Adrenal gland (tissue), 12 donors: ENCODE results near the gene SEPTIN14. TPM values are rescaled to one million over a fixed set of nuclear protein-coding genes. Genes with fewer than 3 reads are reported as not detected.
"Not testable (repeated sequence)": the region's sequence is repeated elsewhere in the genome, so short reads cannot be mapped to it uniquely, and the experiment has no call there.

Experiments
- DNase-seq, 7 donors: peaks; one replicate each; pipeline ENCODE4 v3.0.0-alpha.2; 2019 to 2020
- H3K27ac ChIP-seq, 5 donors: fragments of 200-600 bp; sonication (generic) in 4 of 5; 1 replicate in 3 of 5; 2 replicates in 2 of 5; pipeline versions ENCODE4 v1.5.1 to v1.8.0; 2016 to 2020; ENCODE audit warnings: mild to moderate bottlenecking in 1 of 5
- H3K27me3 ChIP-seq: fragments of 200-600 bp; 2 replicates; pipeline ENCODE4 v1.8.0; 2021
- H3K36me3 ChIP-seq, 2 donors: fragments of 200-600 bp; replicated peaks in 1 of 2; 1 replicate in 1 of 2; 2 replicates in 1 of 2; pipeline versions ENCODE4 v1.5.1 to v1.8.0; 2018 to 2022
- H3K4me1 ChIP-seq, 2 donors: fragments of 200-600 bp; replicated peaks in 1 of 2; 1 replicate in 1 of 2; 2 replicates in 1 of 2; pipeline versions ENCODE4 v1.5.1 to v1.8.0; 2018 to 2021
- H3K4me3 ChIP-seq, 4 donors: fragments of 200-600 bp; sonication (generic) in 3 of 4; one replicate each; pipeline ENCODE4 v1.5.1; 2016 to 2018
- H3K9me3 ChIP-seq, 3 donors: fragments of 200-600 bp; sonication (generic) in 1 of 3; replicated peaks in 1 of 3; 1 replicate in 2 of 3; 2 replicates in 1 of 3; pipeline versions ENCODE4 v1.5.1 to v1.8.0; 2016 to 2021
- CTCF ChIP-seq, 6 experiments: fragments of 450-650 bp in 4 of 6; fragments of 200-600 bp in 2 of 6; sonication (generic) in 1 of 6; IDR thresholded peaks; 1 replicate in 5 of 6; 2 replicates in 1 of 6; pipeline versions ENCODE4 v1.5.1 to v1.8.0; 2016 to 2021; ENCODE audit warnings: antibody characterized with exemption in 6 of 6, mild to moderate bottlenecking in 2 of 6, moderate library complexity in 1 of 6
- POLR2A ChIP-seq, 2 donors: fragments of 450-650 bp; IDR thresholded peaks; one replicate each; pipeline ENCODE4 v1.6.1; 2017; ENCODE audit warnings: antibody characterized with exemption in 2 of 2, mild to moderate bottlenecking in 2 of 2, moderate library complexity in 1 of 2
- WGBS, 4 donors: extraction: QIAGEN DNeasy Blood & Tissue Kit in 2 of 4; methylation state at CpG; one replicate each; pipeline versions ENCODE4 v1.1.5 to v1.1.7; 2013 to 2017; 5-methylcytosine and 5-hydroxymethylcytosine counted together
- intact Hi-C, 2 donors: fragments of 100-400 bp; cut with DNase I; formaldehyde crosslinking; loops; one replicate each; pipeline versions ENCODE4 v1.14.1 to v1.15.0; 2022 to 2023
- polyA plus RNA-seq, 3 donors: library from polyadenylated mRNA; stranded (reverse); fragments of 200-250 nt in 2 of 3; fragments of 350-450 nt in 1 of 3; fragmentation: Illumina TruSeq in 1 of 3; extraction: RNeasy Lipid Tissue Mini Kit (QIAGEN cat#74804) in 1 of 3; gene quantifications; one replicate each; pipeline ENCODE4 v1.2.3, GENCODE V29; 2013 to 2014
- small RNA-seq, 2 donors: library from RNA; depleted of rRNA; stranded (forward); fragments of <200 nt; gene quantifications; one replicate each; pipeline ENCODE3, GENCODE V24; 2016
- total RNA-seq, 9 donors: library from RNA; depleted of rRNA in 4 of 9; stranded (reverse); fragments of >200 nt in 4 of 9; fragments of 120-200 nt in 1 of 9; fragmentation: NEBNext Ultra II Directional in 1 of 9; extraction: Animal tissue kit (Norgen Biotek cat#: 25700) in 1 of 9; gene quantifications; one replicate each; pipeline versions ENCODE4 v1.1.0 to v1.2.4, GENCODE V29; 2013 to 2023
- donor health status: healthy with polysubstance abuse.
- donor health status: Bipolar disorder and iron deficiency.
- donor health status: DM: yes; HTN: yes; CAD: no.
- donor health status: DM: no; HTN: no; CAD: no.
- donor health status: DM: no; HTN: no; CAD: no.
- donor health status: DM: yes; HTN: yes; CAD: no.

The SEPTIN14 gene
- total and polyA plus RNA-seq, 12 donors: not detected

GRCh38 chr7:55770778-55771177, 91.8 kb downstream of the SEPTIN14 start:
- Histone ChIP-seq H3K4me3 (no peak overlapping the region), H3K27ac (no peak overlapping the region), H3K27me3 (no peaks in the 10 kb centered on the region), H3K4me1 (no peaks in the 10 kb centered on the region), H3K36me3 (no peaks in the 10 kb centered on the region), H3K9me3 (no peaks in the 10 kb centered on the region)
- TF ChIP-seq CTCF (IDR thresholded peaks at IDR 0.05): no peak
- no peak for TF ChIP-seq POLR2A (IDR thresholded peaks at IDR 0.05)
- no peak for DNase-seq
- intact Hi-C loops: no loop called here
- 78 to 93% (median 80%) methylated on average over 9 to 10 of the region's 10 CpGs for WGBS, 4 donors

GRCh38 chr7:55753274-55753862, 109.2 kb downstream of the SEPTIN14 start:
- WGBS, 4 donors: 61 to 69% (median 63%) methylated on average over 6 of the region's 6 CpGs
- DNase-seq, H3K9me3 ChIP-seq, H3K4me1 ChIP-seq, H3K27me3 ChIP-seq, H3K36me3 ChIP-seq, H3K4me3 ChIP-seq, H3K27ac ChIP-seq, intact Hi-C loops: not testable (repeated sequence)

DNA sequence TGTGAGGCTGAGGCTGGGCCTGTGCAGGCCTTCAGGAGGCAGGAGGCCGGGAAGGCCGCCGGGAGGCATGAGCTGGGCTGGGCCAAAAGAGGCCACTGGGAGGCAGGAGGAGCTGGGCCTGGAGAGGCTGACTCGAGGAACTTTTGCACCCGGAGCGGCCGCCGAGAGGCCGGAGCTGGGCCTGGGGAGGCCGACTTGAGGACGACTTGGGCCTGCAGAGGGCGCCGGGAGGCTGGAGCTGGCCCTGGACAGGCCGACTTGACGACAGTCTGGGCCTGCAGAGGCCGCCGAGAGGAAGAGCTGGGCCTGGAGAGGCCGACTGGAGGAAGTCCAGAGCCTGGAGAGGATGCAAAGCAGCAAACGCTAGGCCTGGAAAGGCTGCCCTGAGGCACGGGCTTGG, 117.8 kb downstream of the SEPTIN14 start:
- H3K4me1 ChIP-seq, intact Hi-C loops, H3K36me3 ChIP-seq, H3K9me3 ChIP-seq, H3K4me3 ChIP-seq, H3K27ac ChIP-seq, H3K27me3 ChIP-seq, DNase-seq: not testable (repeated sequence)
- 89 to 95% (median 93%) methylated on average over 9 to 18 of the region's 20 CpGs for WGBS, 4 donors

Small RNAs within 50 kb of the gene (small RNA-seq; reads per million reads assigned to genes)
- gene AC092647.1 (0 reads per million in 2 donors), gene AC092647.2 (0 reads per million in 2 donors), gene RNU6-1126P (0 reads per million in 2 donors)

Other genes starting within 250 kb of the SEPTIN14 start
- 1 to 10 TPM; 1.6 to 5.6 (median 3.3) TPM for gene ZNF713, start 24.7 kb upstream of the SEPTIN14 start, total RNA-seq
- 1 to 10 TPM in 2 of 3 donors, under 1 TPM in 1; 0.88 to 3.4 (median 3.3) TPM for gene ZNF713, start 24.7 kb upstream of the SEPTIN14 start, polyA plus RNA-seq
- gene MRPS17, start 89.1 kb upstream of the SEPTIN14 start, total RNA-seq: 10 to 100 TPM; 10.4 to 25.7 (median 16.6) TPM
- 10 to 100 TPM; 10.9 to 28.3 (median 12.4) TPM for gene MRPS17, start 89.1 kb upstream of the SEPTIN14 start, polyA plus RNA-seq
- 100 to 1,000 TPM in 6 of 9 donors, 10 to 100 TPM in 3; 85.9 to 171 (median 102) TPM for gene NIPSNAP2, start 101.8 kb upstream of the SEPTIN14 start, total RNA-seq
- 100 to 1,000 TPM in 1 of 3 donors, 10 to 100 TPM in 2; 37.1 to 129 (median 67.0) TPM for gene NIPSNAP2, start 101.8 kb upstream of the SEPTIN14 start, polyA plus RNA-seq
- 10 to 100 TPM; 10.4 to 68.7 (median 28.2) TPM for gene PSPH, start 188.7 kb upstream of the SEPTIN14 start, total RNA-seq
- gene PSPH, start 188.7 kb upstream of the SEPTIN14 start, polyA plus RNA-seq: 10 to 100 TPM in 2 of 3 donors, 1 to 10 TPM in 1; 2.8 to 13.7 (median 11.1) TPM
- 100 to 1,000 TPM in 3 of 9 donors, 10 to 100 TPM in 6; 51.6 to 236 (median 86.8) TPM for gene CCT6A, start 189.0 kb upstream of the SEPTIN14 start, total RNA-seq
- gene CCT6A, start 189.0 kb upstream of the SEPTIN14 start, polyA plus RNA-seq: 100 to 1,000 TPM; 142 to 240 (median 163) TPM
- gene SUMF2, start 201.5 kb upstream of the SEPTIN14 start, total RNA-seq: 100 to 1,000 TPM; 115 to 230 (median 179) TPM
- 100 to 1,000 TPM in 1 of 3 donors, 10 to 100 TPM in 2; 75.6 to 142 (median 92.3) TPM for gene SUMF2, start 201.5 kb upstream of the SEPTIN14 start, polyA plus RNA-seq
- gene PHKG1, start 230.2 kb upstream of the SEPTIN14 start, total RNA-seq: 10 to 100 TPM in 1 of 9 donors, 1 to 10 TPM in 8; 2.2 to 10.2 (median 5.7) TPM
- gene PHKG1, start 230.2 kb upstream of the SEPTIN14 start, polyA plus RNA-seq: 1 to 10 TPM in 2 of 3 donors, under 1 TPM in 1; 0.60 to 9.3 (median 5.8) TPM
- gene CHCHD2, start 243.7 kb upstream of the SEPTIN14 start, total RNA-seq: 1,000 to 10,000 TPM in 3 of 9 donors, 100 to 1,000 TPM in 6; 543 to 1,335 (median 788) TPM
- 100 to 1,000 TPM; 217 to 816 (median 352) TPM for gene CHCHD2, start 243.7 kb upstream of the SEPTIN14 start, polyA plus RNA-seq